GM18868 (cell line): ENCODE measurements around the gene FGF23.

Source experiments
- ATAC-seq: cut with Tn5 transposase; IDR thresholded peaks from one replicate; pipeline ENCODE4 v1.9.1; 2021; ENCODE audit warnings: mild to moderate bottlenecking, moderate library complexity; ENCODE audit not compliant: unreplicated experiment

FGF23 gene

DNA sequence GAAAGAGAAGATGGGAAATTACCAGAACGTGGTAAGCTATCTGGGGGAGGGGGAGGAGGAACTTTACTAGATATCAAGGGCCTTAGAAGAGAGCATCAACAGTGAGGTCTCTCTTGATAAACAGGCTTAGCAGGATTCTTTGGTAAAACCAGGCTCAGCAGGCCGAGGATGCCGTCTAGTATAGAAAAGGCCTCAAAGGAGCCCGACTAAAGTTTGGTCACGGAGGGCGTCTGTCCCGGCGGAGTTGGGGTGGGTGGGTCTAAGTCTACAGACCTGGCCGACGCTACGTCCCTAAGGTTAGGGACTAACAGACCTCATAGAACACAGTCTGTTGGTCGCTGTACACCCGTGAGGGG is 59.0 kb downstream of the FGF23 start:
- peak; percentile 37 for ATAC-seq
